GM18502 (cell line): Measurements from ENCODE around the gene NABP1.

ENCODE experiments used
- ATAC-seq: cut with Tn5 transposase; IDR thresholded peaks from one replicate; pipeline ENCODE4 v1.9.1; 2021; ENCODE audit warnings: mild to moderate bottlenecking; ENCODE audit not compliant: unreplicated experiment, poor library complexity

Gene NABP1

DNA sequence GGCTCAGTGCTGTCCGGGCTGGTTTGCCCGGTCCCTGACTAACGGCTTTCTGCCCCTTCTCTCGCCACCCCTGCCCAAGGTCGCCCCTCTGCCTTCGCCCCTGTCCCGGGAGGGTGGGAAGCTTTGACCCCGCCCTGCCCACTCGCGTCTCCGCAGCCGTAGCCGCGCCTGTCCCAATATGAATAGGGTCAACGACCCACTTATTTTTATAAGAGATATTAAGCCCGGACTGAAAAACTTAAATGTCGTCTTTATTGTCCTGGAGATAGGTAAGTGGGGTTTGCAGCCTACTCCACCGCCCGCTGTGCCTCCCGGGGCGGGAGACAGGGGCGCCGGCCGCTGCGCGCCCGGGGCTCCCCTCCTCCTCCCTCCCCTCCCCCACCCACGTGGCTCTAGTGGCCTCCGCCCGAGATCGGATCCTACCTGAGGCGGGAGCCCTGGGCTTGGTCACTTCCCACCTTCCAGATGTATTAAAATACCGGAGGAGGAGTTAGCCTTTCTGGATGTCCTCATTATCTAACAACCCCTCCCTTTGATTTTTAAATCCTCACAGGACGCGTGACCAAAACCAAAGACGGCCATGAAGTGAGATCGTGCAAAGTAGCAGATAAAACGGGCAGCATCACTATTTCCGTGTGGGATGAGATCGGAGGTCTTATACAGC lies 633 bp downstream of the NABP1 start:
- ATAC-seq = peak; percentile 11

DNA sequence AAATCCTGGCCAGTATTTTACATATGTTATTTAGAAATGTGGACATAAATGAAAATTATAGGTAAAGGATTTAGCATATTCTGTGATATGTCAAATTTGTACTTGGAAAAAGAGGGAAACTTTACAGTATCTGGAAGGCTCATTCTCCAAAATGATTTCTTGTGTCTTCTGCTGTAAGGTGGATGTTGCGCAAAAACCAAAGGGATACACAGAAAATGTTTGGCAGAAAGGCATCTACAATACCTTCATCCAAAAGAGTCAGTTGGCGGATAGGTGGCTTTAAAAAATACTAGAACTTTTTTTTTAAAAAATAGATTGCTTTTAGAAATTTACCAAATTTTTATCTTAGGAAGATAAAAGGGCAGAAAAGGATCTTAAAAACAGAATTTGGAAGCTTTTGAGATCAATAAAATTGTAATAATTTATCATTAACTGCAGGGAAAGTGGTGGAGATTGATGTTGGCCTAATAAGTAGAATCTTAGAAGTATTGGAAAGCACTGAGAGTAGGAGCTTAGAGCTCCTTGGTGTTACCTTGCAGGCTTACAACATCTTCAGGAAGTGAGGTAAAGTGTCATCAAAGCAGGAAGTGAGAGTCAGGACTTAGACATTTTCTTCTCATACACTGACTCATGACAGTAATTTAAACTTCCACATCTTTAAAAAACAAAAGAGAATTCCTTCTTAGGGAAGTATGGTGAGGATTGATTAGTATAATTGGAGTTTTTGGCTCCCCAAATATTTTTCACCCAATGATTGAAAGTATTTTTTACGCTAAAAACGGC lies 2.1 kb downstream of the NABP1 start:
- ATAC-seq = peak; percentile 32

DNA sequence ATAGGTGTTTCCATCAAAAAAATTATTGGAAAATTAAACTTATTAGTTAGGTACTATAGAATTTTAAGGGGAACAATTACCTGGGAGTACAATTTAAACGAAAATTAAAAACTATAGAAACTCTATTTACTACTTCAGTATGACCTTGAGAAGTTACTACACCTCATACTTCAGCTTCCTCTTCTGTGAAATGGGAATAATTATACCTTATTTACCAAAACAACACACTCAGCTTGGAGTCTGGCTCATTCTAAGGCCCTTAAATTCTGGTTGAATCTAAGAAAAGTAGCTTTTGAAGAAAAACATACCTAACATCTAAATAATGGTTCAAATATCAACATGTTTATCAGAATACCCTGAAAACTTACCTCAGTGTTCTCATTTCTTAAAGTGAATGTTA lies 2.7 kb downstream of the NABP1 start:
- no peak for ATAC-seq

DNA sequence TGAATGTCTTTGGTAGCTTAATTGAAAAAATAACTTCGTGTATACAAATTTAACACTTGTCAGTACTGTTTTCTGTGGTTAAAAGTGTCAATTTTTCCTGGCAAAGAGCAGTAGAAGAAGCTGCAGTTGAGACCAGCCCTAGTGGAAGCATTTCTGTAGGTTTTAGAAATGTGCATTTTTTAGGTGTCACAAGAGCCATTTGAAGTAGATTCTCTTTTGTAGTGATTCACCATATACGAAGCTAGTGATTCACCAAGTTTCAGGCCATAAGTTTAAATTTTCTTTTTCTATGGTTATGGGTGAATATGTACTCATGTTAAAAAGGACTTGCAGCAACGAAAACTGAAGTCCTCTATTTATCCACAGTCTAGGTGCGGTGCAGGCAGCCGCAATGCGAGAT lies 4.2 kb downstream of the NABP1 start:
- ATAC-seq = no peak

DNA sequence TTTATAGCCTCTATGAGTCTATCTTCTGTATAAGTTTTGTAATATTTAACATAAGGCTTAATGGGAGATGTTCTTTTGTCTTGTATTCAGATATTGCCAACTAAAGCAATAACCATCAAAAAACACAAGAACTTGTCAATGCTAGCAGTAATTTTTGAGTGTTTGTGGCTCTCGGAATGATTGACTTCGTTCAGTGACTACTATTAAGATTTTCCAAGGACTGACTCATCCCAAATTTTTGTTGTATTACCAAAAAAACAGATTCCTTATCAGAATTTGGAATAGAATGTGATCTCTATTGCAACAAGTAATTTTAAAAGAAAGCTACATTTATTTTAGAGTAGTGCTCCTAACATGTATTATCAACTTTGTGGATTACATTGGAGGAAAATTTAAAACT lies 8.1 kb downstream of the NABP1 start:
- ATAC-seq = no peak

DNA sequence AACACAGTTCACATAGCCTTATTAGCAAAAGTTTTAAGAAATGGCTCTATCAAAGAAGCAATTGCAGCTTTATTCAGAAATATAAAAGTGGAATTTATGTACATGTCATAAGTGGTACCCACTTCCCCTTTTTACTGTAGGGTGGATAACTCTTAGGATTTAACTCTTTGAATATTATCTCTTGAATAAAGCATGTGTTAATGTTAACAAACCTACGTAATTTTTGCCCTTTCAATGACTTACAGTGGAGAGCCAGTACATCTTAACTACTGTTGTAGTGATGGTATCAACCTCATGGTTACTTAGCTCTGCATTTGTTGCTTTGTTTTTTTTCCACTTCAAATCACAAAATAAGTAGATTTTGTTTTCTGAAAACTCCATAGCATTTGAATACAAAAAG lies 8.8 kb downstream of the NABP1 start:
- no peak for ATAC-seq

DNA sequence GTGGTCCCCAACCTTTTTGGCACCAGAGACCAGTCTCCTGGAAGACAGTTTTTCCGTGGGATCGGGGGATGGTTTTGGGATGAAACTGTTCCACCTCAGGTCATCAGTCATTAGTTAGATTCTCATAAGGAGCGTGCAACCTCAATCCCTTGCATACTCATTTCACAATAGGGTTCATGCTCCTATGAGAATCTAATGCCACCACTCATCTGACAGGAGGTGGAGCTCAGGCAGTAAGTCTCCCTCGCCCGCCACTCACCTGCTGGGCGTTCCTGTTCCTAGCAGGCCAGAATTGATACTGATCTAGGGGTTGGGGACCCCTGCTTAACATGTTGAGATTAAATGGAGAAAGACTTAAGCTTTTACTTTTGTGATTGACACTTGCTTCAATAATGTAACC lies 9.9 kb downstream of the NABP1 start:
- no peak for ATAC-seq

DNA sequence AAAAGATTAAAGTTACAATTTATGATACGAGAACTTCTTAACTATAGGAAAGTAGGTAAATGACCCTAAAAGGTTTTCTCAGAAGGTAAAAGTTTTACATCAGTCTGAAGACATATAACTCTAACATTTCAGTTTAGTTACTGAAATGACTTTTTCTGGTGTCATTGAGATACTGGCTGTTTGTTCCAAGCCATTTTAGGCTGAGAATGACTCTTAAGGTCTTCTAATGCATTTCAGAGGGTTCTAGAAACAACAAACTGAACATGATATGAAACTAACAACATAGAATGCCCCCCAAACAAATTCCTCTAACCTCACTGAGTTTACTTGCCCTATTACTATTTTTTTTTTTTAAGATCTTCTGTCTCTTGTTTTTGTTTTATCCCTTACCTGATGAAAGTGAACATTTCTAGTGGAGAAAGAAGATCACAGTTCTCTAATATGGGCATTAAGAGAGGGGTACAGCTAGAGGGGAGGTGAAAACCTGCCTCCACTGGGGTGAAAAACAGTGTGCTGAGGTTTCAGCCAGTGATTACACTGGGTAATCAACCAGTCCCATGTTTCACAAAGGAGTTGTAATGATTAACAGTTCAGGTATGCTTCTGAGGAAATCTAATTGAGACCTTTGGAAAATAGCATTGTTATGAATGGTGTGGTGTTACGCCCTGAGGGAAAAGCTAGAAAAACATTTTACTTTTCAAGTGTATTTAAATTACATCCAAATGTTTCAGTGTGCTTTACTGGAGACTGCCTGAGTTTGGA lies 11.2 kb downstream of the NABP1 start:
- ATAC-seq = no peak

DNA sequence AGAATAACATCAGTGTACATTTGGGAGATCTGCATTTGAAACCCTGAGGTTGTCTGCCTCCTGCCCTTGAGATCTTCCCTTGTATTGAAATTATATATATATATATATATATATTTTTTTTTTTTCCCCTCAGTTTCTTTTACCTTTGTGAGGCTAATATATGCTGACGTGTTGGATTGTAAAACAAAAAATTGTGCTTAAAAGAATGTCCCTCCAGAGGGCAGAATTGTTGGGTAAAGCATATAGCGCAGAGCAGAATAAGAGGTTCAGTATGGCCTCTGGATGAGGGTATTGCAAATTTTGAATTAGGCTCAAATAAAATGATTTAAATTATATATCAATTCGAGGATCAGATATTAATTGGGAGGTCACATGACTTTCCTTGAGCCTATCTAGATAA lies 12.4 kb downstream of the NABP1 start:
- no peak for ATAC-seq

DNA sequence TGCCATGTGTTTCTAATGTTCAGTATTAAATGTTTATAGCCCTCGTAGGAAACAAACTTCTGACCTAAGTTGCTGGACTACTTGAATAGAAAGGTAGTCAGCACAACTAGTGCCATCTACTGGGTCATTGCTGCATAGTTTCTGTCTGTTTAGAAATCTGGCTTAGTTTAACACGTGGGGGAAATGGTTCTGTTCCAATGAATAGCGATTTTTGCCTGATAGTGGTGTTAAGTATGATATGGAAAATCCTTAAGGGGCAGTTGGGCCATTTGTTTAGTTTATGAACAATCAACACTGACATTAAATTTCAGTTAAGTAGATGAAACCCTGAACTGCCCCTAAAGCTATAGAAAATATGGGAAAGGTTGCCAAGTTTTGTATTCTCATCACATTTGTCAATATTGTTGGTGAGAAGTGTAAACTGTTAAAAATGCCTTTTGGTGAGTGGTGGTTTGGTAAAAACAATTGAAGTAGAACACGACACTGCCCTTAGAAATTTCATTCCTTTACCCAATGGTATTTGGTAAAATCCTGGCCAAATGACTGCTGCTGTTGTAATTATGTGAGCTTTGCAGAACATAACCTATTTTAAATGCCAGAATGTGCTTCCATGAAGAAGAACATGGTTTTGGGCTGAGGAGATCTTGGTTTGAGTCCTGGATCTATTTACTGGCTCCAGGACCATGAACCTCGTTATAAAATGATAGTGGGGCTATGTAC lies 13.2 kb downstream of the NABP1 start:
- ATAC-seq = peak; percentile 71

DNA sequence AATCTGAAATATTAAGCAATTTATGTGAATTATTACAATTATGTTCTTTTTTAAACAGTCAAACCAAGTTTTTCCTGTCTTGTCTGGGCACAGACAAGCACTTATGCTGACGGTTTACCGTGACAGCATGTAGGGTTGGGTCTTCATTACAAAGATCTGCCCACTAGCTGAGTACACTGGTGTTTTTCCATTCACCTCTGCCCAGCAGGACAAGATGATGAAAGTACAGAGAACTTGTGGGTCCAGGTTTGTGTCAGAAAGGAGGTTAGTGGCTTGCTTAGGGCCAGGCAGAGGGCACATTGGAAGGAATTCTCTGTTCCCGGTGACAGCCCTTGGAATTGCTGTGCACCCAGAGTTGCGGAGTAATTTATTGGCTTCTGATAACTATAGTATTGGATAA lies 14.0 kb downstream of the NABP1 start:
- no peak for ATAC-seq

DNA sequence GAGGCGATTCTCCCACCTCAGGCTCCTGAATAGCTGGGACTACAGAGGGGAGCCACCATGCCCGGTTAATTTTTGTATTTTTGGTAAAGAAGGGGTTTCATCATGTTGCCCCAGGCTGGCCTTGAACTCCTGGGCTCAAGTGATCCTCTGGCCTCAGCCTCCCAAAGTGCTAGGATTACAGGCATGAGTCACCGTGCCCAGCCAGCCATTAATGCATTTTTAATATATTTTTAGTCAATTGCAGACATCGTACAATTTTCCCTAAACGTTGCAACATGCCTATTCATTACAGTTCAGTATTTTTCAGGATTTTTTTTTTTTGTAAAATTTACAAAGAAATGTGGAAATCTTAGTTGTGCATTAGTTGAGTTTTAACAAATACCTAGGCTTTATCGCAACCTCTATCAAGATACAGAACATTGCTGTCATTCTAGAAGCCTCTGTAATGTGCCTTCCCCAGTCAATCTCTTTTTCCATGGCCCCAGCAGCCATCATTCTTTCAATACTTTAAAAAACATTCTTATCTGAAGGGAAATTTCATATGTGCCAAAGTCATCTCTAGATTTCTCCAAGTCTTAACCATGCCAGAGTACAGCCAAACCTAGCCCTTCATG lies 14.7 kb downstream of the NABP1 start:
- no peak for ATAC-seq

DNA sequence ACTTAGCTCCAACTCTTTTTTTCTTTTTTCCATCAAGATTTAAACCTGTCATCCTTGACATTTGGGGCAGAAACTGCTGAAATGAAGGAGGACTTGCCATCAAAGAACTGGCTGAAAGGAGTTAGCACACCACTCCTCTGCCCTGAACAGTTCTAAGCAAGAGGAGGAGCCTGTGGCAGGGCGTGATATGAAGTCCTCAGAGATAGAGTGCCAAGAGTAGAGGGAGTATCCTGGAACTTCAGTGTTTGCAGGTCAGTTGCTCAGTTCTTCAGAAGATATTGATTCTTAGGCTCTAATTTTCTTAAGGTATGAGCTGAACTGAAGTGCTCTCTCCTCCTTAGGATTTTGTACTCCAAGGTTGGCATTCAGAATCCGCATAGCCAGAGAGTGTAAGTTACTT lies 15.2 kb downstream of the NABP1 start:
- no peak for ATAC-seq

DNA sequence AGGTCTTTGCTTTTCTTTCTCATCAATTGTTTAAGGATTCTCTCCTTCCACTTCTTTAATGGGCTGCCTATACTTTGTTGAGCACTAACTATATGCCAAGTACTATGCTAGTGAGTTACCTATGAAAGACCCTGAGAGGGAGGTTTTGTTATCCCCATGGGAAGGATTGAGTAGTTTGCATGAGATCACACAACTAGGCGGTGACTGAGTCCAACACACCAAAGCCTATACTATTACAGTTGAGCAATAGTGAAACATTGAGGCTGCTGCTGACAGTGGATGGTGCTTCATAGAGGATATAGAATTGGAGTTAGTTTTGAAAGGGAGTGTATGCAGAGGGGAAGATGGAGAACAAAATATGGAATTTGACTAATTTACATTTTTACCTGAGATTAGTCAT lies 15.8 kb downstream of the NABP1 start:
- no peak for ATAC-seq

DNA sequence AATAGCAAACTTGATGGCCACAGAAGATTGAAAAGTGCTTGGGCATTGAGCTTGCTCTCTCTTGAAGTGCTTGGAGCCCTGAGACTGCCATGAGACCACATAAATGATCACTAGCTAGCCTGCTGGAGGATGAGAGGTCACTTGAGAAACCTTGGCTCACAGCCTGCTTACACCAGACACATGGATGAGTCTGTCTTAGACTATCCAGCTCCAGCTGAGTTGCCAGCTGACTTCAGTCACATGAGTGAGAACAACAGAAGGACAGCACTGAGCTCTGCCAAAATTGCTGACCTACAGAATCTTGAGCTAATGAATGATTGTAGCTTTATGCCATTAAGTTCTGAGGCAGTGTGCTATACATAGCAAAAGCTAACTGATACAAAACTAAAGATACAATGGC lies 18.1 kb downstream of the NABP1 start:
- no peak for ATAC-seq

DNA sequence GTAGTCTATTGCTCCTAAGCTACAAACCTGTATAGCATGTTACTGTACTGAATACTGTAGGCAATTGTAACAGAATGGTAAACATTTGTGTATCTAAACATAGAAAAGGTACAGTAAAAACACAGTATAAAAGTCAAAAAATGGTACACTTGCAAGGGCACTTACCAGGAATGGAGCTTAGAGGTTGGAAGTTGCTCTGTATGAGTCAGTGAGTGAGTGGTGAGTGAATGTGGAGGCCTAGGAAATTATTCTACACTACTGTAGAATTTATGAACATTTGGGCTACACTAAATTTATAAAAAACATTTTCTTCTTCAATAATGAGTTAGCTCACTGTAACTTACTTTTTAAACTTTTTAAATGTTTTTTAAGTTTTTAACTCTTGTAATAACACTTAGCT lies 19.0 kb downstream of the NABP1 start:
- ATAC-seq = no peak

DNA sequence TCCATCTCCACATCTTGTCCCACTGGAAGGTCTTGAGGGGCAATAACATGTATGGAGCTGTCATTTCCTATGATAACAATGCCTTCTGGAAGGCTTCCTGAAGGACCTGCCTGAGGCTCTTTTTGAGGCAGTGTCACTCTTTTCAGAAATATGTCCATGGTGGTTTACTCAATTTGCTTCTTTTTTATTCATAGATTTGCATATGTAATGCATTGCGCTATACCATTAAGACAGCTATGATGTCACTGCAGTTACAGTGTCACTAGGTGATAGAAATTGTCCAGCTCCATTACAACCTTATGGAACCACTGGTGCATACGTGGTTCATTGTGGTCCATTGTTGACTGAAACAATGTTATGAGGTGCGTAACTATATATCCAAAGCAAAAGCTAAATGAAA lies 19.9 kb downstream of the NABP1 start:
- no peak for ATAC-seq

DNA sequence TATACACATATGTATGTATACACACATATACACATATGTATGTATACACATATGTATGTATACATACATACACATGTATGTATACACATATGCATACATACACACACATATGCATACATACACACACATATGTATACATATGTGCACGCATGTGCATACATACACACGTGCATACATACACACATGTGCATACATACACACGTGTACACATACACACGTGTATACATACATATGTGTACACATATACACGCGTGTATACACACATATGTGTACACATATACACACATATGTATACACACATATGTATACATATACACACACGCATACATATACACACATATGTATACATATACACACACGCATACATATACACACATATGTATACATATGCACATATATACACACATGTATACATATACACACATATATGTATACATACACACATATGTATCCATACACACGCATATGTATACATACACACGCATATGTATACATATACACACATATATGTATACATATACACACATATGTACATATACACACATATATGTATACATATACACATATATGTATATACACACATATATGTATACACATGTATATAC lies 21.5 kb downstream of the NABP1 start:
- no peak for ATAC-seq

DNA sequence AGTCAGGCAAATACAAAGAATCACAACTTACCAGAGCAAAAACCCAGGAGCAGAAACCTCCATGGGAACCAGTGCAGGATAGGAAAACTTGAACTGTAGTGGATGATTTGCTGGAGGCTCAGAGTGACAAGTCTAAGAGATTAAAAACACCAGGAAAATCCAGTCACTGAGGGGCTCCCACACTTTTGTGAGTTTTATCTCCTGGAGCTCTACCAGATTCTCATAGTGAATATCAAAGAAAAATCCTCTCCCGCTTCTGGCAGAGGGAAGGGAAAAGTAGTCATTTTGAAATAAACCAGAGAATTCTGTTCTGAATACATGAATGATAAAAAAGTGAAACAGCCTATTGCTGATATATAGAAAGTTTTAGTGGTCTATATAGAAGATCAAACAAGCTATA lies 23.1 kb downstream of the NABP1 start:
- ATAC-seq = no peak

DNA sequence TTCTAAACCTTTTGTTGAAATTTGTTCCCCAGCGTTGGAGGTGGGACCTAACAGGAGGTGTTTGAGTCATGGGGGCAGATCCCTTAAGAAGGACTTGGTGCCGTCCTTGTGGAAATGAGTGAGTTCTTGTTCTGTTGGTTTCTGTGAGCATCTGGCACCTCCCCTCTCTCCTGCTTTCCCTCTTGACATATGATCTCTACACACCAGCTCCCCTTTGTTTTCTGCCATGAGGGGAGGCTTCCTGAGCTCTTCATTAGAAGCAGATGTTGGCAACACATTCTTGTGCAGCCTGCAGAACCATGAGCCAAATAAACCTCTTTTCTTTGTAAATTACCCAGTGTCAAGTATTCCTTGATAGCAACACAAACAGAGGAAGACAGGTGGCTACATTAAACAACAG lies 23.8 kb downstream of the NABP1 start:
- ATAC-seq = no peak
